Effector memory CD4-positive, alpha-beta T cell (primary cell): ENCODE data around the gene CTBP2.

ENCODE experiments used
- DNase-seq, 3 donors: peaks; one replicate each; pipeline ENCODE4 v3.0.0-alpha.2; 2020
- H3K27ac ChIP-seq: 2 replicates; pipeline ENCODE4 v1.7.0; 2013; ENCODE audit warnings: mild to moderate bottlenecking, low read length, moderate library complexity; ENCODE audit not compliant: insufficient read depth, poor library complexity, severe bottlenecking
- H3K27me3 ChIP-seq: replicated peaks from 2 replicates; pipeline ENCODE4 v1.7.0; 2013; ENCODE audit warnings: mild to moderate bottlenecking, low read length; ENCODE audit not compliant: insufficient read depth, control insufficient read depth, poor library complexity, severe bottlenecking
- H3K36me3 ChIP-seq: 2 replicates; pipeline ENCODE4 v1.7.0; 2013; ENCODE audit warnings: mild to moderate bottlenecking, low read length, moderate library complexity; ENCODE audit not compliant: control insufficient read depth, insufficient read depth
- H3K4me1 ChIP-seq: 2 replicates; pipeline ENCODE4 v1.7.0; 2013; ENCODE audit warnings: low read length, mild to moderate bottlenecking; ENCODE audit not compliant: control insufficient read depth, insufficient read depth, poor library complexity, severe bottlenecking
- H3K4me3 ChIP-seq: 2 replicates; pipeline ENCODE4 v1.7.0; 2013; ENCODE audit warnings: low read length, low read depth, mild to moderate bottlenecking; ENCODE audit not compliant: insufficient read depth, poor library complexity, severe bottlenecking
- H3K9me3 ChIP-seq: 2 replicates; pipeline ENCODE4 v1.7.0; 2013; ENCODE audit warnings: mild to moderate bottlenecking, low read length, moderate library complexity; ENCODE audit not compliant: control insufficient read depth

CTBP2 gene

GRCh38 chr10:124999433-125000365, 160.7 kb downstream of the CTBP2 start:
- H3K4me3 ChIP-seq, result no peak overlapping the region
- peaks cover 3% of the 10 kb centered on the region for H3K27me3 ChIP-seq
- DNase-seq, result no peak
- no peaks in the 10 kb centered on the region for H3K9me3 ChIP-seq
- no peak overlapping the region for H3K27ac ChIP-seq
- H3K4me1 ChIP-seq, result no peaks in the 10 kb centered on the region
- no peaks in the 10 kb centered on the region for H3K36me3 ChIP-seq

- Histone ChIP-seq H3K27ac (no peak overlapping the region), H3K4me1 (no peaks in the 10 kb centered on the region), H3K4me3 (no peak overlapping the region), H3K27me3 (peaks cover 3% of the 10 kb centered on the region), H3K36me3 (no peaks in the 10 kb centered on the region), H3K9me3 (no peaks in the 10 kb centered on the region)
- no peak for DNase-seq
Measured at GRCh38 chr10:124998624-124999291, 161.6 kb downstream of the CTBP2 start.

GRCh38 chr10:124997771-124998623, 162.4 kb downstream of the CTBP2 start:
- Histone ChIP-seq H3K36me3 (no peaks in the 10 kb centered on the region), H3K9me3 (no peaks in the 10 kb centered on the region), H3K27ac (no peak overlapping the region), H3K4me1 (no peaks in the 10 kb centered on the region), H3K27me3 (peaks cover 3% of the 10 kb centered on the region), H3K4me3 (no peak overlapping the region)
- DNase-seq, result no peak

GRCh38 chr10:124997306-124997705, 163.1 kb downstream of the CTBP2 start:
- H3K27me3 ChIP-seq, result peaks cover 3% of the 10 kb centered on the region
- H3K4me1 ChIP-seq, result no peaks in the 10 kb centered on the region
- H3K4me3 ChIP-seq, result no peak overlapping the region
- no peak overlapping the region for H3K27ac ChIP-seq
- H3K36me3 ChIP-seq, result no peaks in the 10 kb centered on the region
- no peak for DNase-seq
- H3K9me3 ChIP-seq, result no peaks in the 10 kb centered on the region

GRCh38 chr10:124996854-124997215, 163.5 kb downstream of the CTBP2 start:
- H3K27ac ChIP-seq, result no peak overlapping the region
- H3K36me3 ChIP-seq, result no peaks in the 10 kb centered on the region
- H3K27me3 ChIP-seq, result peaks cover 3% of the 10 kb centered on the region
- DNase-seq, result no peak
- no peaks in the 10 kb centered on the region for H3K9me3 ChIP-seq
- H3K4me1 ChIP-seq, result no peaks in the 10 kb centered on the region
- H3K4me3 ChIP-seq, result no peak overlapping the region

GRCh38 chr10:124996127-124996853, 164.1 kb downstream of the CTBP2 start:
- Histone ChIP-seq H3K4me1 (no peaks in the 10 kb centered on the region), H3K27ac (no peak overlapping the region), H3K36me3 (no peaks in the 10 kb centered on the region), H3K9me3 (no peaks in the 10 kb centered on the region), H3K27me3 (peaks cover 3% of the 10 kb centered on the region), H3K4me3 (no peak overlapping the region)
- no peak for DNase-seq

- DNase-seq, result no peak
- Histone ChIP-seq H3K36me3 (no peaks in the 10 kb centered on the region), H3K27me3 (no peaks in the 10 kb centered on the region), H3K27ac (no peak overlapping the region), H3K4me3 (no peak overlapping the region), H3K9me3 (no peaks in the 10 kb centered on the region), H3K4me1 (no peaks in the 10 kb centered on the region)
Measured at GRCh38 chr10:124995605-124996004, 164.8 kb downstream of the CTBP2 start.

- Histone ChIP-seq H3K4me1 (no peaks in the 10 kb centered on the region), H3K27ac (no peak overlapping the region), H3K9me3 (no peaks in the 10 kb centered on the region), H3K4me3 (no peak overlapping the region), H3K36me3 (no peaks in the 10 kb centered on the region), H3K27me3 (no peaks in the 10 kb centered on the region)
- DNase-seq, result no peak
Measured at GRCh38 chr10:124994573-124995473, 165.5 kb downstream of the CTBP2 start.
